Fibroblast of lung (primary cell): ENCODE data around the gene ABCC8.

ENCODE experiments used
- EZH2 ChIP-seq: IDR thresholded peaks from 2 replicates; pipeline ENCODE4 v1.5.1; 2012; ENCODE audit warnings: low read length, control low read depth, mild to moderate bottlenecking; ENCODE audit errors: missing control alignments
- TF ChIP-seq, protein P1 (sequence below), 2 donors: IDR thresholded peaks in 1 of 2; conservative IDR thresholded peaks in 1 of 2; 1 replicate in 1 of 2; 2 replicates in 1 of 2; pipeline ENCODE4 v1.5.1; 2011 to 2012; ENCODE audit warnings: low read length in 2 of 2, control low read depth in 1 of 2, inconsistent platforms in 1 of 2, low read depth in 1 of 2, mild to moderate bottlenecking in 1 of 2

DNA sequence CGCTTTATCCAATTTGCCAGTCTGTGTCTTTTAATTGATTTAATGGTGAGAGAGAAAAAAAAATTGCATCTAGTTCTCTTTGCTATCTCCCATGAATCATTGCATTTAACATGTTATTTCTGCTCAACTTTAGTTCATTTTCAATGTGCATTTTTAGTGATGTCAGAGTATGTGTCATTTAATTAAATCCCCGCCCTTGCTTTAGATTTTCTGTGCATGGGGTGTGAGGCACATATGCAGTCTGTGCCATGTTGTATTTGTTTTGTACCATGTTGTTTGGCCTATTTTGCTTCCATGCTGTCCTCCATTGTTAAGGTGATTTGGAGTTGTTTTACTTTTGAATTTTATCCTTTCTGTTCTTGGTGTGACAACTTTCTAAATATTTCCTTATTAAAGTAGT, 133.4 kb downstream of the ABCC8 start:
- TF ChIP-seq, protein P1, sequence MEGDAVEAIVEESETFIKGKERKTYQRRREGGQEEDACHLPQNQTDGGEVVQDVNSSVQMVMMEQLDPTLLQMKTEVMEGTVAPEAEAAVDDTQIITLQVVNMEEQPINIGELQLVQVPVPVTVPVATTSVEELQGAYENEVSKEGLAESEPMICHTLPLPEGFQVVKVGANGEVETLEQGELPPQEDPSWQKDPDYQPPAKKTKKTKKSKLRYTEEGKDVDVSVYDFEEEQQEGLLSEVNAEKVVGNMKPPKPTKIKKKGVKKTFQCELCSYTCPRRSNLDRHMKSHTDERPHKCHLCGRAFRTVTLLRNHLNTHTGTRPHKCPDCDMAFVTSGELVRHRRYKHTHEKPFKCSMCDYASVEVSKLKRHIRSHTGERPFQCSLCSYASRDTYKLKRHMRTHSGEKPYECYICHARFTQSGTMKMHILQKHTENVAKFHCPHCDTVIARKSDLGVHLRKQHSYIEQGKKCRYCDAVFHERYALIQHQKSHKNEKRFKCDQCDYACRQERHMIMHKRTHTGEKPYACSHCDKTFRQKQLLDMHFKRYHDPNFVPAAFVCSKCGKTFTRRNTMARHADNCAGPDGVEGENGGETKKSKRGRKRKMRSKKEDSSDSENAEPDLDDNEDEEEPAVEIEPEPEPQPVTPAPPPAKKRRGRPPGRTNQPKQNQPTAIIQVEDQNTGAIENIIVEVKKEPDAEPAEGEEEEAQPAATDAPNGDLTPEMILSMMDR (conservative IDR thresholded peaks at IDR 0.05 in 1 of 2, IDR thresholded peaks at IDR 0.05 in 1 of 2; ENCODE audit: low read depth in 1 of 2, low read length in 2 of 2), result no peak
- TF ChIP-seq EZH2, result no peak
